GM12892 (cell line): Measurements from ENCODE around the gene TNFRSF19.

Experiments
- POLR2A ChIP-seq: IDR thresholded peaks from 2 replicates; pipeline ENCODE4 v1.6.1; 2011; ENCODE audit warnings: low read depth, low read length, control low read depth
- TAF1 ChIP-seq: IDR thresholded peaks from 2 replicates; pipeline ENCODE4 v1.6.1; 2011; ENCODE audit warnings: low read depth, mild to moderate bottlenecking, control low read depth, low read length, borderline replicate concordance

- TF ChIP-seq POLR2A (no peak), TAF1 (no peak)
Measured at GRCh38 chr13:23715762-23716235, 145.6 kb downstream of the TNFRSF19 start.
